SK-N-SH (cell line): ENCODE data around the gene LRMDA. TPM values are rescaled to one million over a fixed set of nuclear protein-coding genes. Genes with fewer than 3 reads are reported as not detected.

Experiments
- CTCF ChIA-PET: fragments of 300-600, 350-600 bp; formaldehyde crosslinking; extraction: SDS; loops from one replicate; lab custom pipeline; 2021; lab: Yijun Ruan, JAX
- POLR2A ChIA-PET: fragments of 350-600 bp; sonication (Branson Sonifier 250); formaldehyde crosslinking; extraction: SDS; loops from one replicate; lab custom pipeline; 2020; ENCODE audit warnings: antibody characterized with exemption, inconsistent platforms; lab: Yijun Ruan, JAX
- DNase-seq: peaks from one replicate; pipeline ENCODE4 v3.0.0; 2012
- H2AFZ ChIP-seq: fragments of 200-600 bp; sonication (generic); 2 replicates; pipeline ENCODE4 v1.8.1; 2016; ENCODE audit warnings: antibody characterized with exemption, mild to moderate bottlenecking, low read depth
- H3F3A ChIP-seq: fragments of 200-600 bp; sonication (generic); replicated peaks from 2 replicates; pipeline ENCODE3; 2016; ENCODE audit warnings: antibody characterized with exemption, mild to moderate bottlenecking; ENCODE audit not compliant: insufficient read depth
- H3K27ac ChIP-seq, 2 experiments: fragments of 200-500 bp in 1 of 2; fragments of 200-600 bp in 1 of 2; sonication (Bioruptor generic) in 1 of 2; sonication (generic), shearing (Covaris generic) in 1 of 2; 2 replicates each; pipeline versions ENCODE4 v1.5.1 to v1.6.1; 2014 to 2016; ENCODE audit warnings: low read depth in 2 of 2, inconsistent platforms in 1 of 2, low read length in 1 of 2, mild to moderate bottlenecking in 1 of 2, mixed read lengths in 1 of 2
- H3K27me3 ChIP-seq: fragments of 200-600 bp; sonication (generic), shearing (Covaris generic); 2 replicates; pipeline ENCODE4 v1.6.1; 2016; ENCODE audit warnings: mixed run types; ENCODE audit not compliant: insufficient read depth
- H3K36me3 ChIP-seq, 2 experiments: fragments of 200-500 bp in 1 of 2; fragments of 200-600 bp in 1 of 2; sonication (Bioruptor generic) in 1 of 2; sonication (generic) in 1 of 2; replicated peaks in 1 of 2; 2 replicates each; pipeline versions ENCODE3 to v1.5.1; 2014 to 2016; ENCODE audit warnings: low read length in 1 of 2, mild to moderate bottlenecking in 1 of 2; ENCODE audit not compliant: insufficient read depth in 2 of 2, control insufficient read depth in 1 of 2
- H3K4me1 ChIP-seq, 2 experiments: fragments of 200-500 bp in 1 of 2; fragments of 200-600 bp in 1 of 2; sonication (Bioruptor generic) in 1 of 2; sonication (generic), shearing (Covaris generic) in 1 of 2; 2 replicates each; pipeline versions ENCODE4 v1.5.1 to v1.6.1; 2014 to 2016; ENCODE audit warnings: low read depth in 1 of 2, low read length in 1 of 2, mixed run types in 1 of 2; ENCODE audit not compliant: insufficient read depth in 2 of 2, control insufficient read depth in 1 of 2
- H3K4me2 ChIP-seq: fragments of 200-600 bp; sonication (generic), shearing (Covaris generic); 2 replicates; pipeline ENCODE4 v1.6.1; 2017; ENCODE audit warnings: mixed run types
- H3K4me3 ChIP-seq, 2 experiments: fragments of 200-500 bp in 1 of 2; fragments of 200-600 bp in 1 of 2; sonication (Bioruptor generic) in 1 of 2; sonication (generic), shearing (Covaris generic) in 1 of 2; 2 replicates each; pipeline versions ENCODE4 v1.5.1 to v1.8.1; 2014 to 2016; ENCODE audit warnings: low read depth in 2 of 2, inconsistent platforms in 1 of 2, low read length in 1 of 2, mild to moderate bottlenecking in 1 of 2, mixed read lengths in 1 of 2, moderate library complexity in 1 of 2
- H3K79me2 ChIP-seq: fragments of 200-600 bp; sonication (generic); 2 replicates; pipeline ENCODE4 v1.8.1; 2017; ENCODE audit warnings: mild to moderate bottlenecking; ENCODE audit not compliant: insufficient read depth
- H3K9ac ChIP-seq: fragments of 200-600 bp; sonication (generic); 2 replicates; pipeline ENCODE4 v1.6.1; 2017; ENCODE audit warnings: mixed run types
- H3K9me2 ChIP-seq: fragments of 200-600 bp; sonication (generic); 2 replicates; pipeline ENCODE4 v1.6.1; 2017; ENCODE audit warnings: mixed run types
- H3K9me3 ChIP-seq: fragments of 200-600 bp; sonication (generic); 2 replicates; pipeline ENCODE4 v1.6.1; 2017; ENCODE audit warnings: mixed run types, mild to moderate bottlenecking, moderate library complexity
- H4K20me1 ChIP-seq: fragments of 200-600 bp; sonication (generic); 2 replicates; pipeline ENCODE4 v1.6.1; 2017; ENCODE audit warnings: mild to moderate bottlenecking, mixed run types; ENCODE audit not compliant: insufficient read depth
- EZH2phosphoT487 ChIP-seq: fragments of 200-600 bp; sonication (generic); IDR thresholded peaks from 2 replicates; pipeline ENCODE4 v1.6.1; 2017; ENCODE audit warnings: low read depth, mixed run types, mild to moderate bottlenecking, antibody characterized with exemption, moderate library complexity, borderline replicate concordance
- FOSL2 ChIP-seq: IDR thresholded peaks from 2 replicates; pipeline ENCODE4 v1.4.0; 2012; ENCODE audit warnings: low read depth, mild to moderate bottlenecking, moderate library complexity, borderline replicate concordance
- GABPA ChIP-seq: IDR thresholded peaks from 2 replicates; pipeline ENCODE4 v1.4.0; 2012; ENCODE audit warnings: low read depth, mild to moderate bottlenecking
- IRF3 ChIP-seq: fragments of 150-350 bp; IDR thresholded peaks from 2 replicates; pipeline ENCODE4 v1.6.1; 2016; ENCODE audit warnings: mild to moderate bottlenecking, low read depth, low read length
- MAX ChIP-seq: IDR thresholded peaks from 2 replicates; pipeline ENCODE4 v1.4.0; 2012; ENCODE audit warnings: low read depth
- MEF2A ChIP-seq: IDR thresholded peaks from 2 replicates; pipeline ENCODE4 v1.4.0; 2012; ENCODE audit warnings: low read depth, borderline replicate concordance
- MXI1 ChIP-seq: IDR thresholded peaks from 2 replicates; pipeline ENCODE4 v1.6.1; 2012; ENCODE audit warnings: mild to moderate bottlenecking, low read depth, low read length, improper control_type of control experiment
- NRF1 ChIP-seq: IDR thresholded peaks from 2 replicates; pipeline ENCODE4 v1.6.1; 2012; ENCODE audit warnings: low read depth, mild to moderate bottlenecking, low read length
- RAD21 ChIP-seq: IDR thresholded peaks from 2 replicates; pipeline ENCODE4 v1.6.1; 2012; ENCODE audit warnings: mild to moderate bottlenecking, low read length
- RCOR1 ChIP-seq: fragments of 150-350 bp; IDR thresholded peaks from 2 replicates; pipeline ENCODE4 v1.6.1; 2017; ENCODE audit warnings: antibody characterized with exemption, low read length
- RFX5 ChIP-seq: IDR thresholded peaks from 2 replicates; pipeline ENCODE4 v1.6.1; 2012; ENCODE audit warnings: mild to moderate bottlenecking, improper control_type of control experiment, low read length
- SIN3A ChIP-seq: IDR thresholded peaks from 2 replicates; pipeline ENCODE4 v1.6.1; 2012; ENCODE audit warnings: low read depth, mild to moderate bottlenecking, low read length, moderate library complexity, borderline replicate concordance
- SMC3 ChIP-seq: IDR thresholded peaks from 2 replicates; pipeline ENCODE4 v1.6.1; 2012; ENCODE audit warnings: low read depth, low read length, improper control_type of control experiment
- TAF1 ChIP-seq: IDR thresholded peaks from 2 replicates; pipeline ENCODE4 v1.6.1; 2012; ENCODE audit warnings: low read depth, mild to moderate bottlenecking, low read length, moderate library complexity, borderline replicate concordance
- TCF12 ChIP-seq: IDR thresholded peaks from 2 replicates; pipeline ENCODE4 v1.4.0; 2012
- YY1 ChIP-seq: IDR thresholded peaks from 2 replicates; pipeline ENCODE4 v1.4.0; 2012; ENCODE audit warnings: low read depth, mild to moderate bottlenecking
- whole genome bisulfite sequencing: methylation state at CpG from one replicate; pipeline ENCODE4 v1.1.6; 2017; ENCODE audit warnings: low lambda C conversion rate; 5-methylcytosine and 5-hydroxymethylcytosine counted together
- polyA plus RNA-seq, 3 experiments: library from polyadenylated mRNA; depleted of rRNA; stranded (reverse); fragments of >200 nt; gene quantifications; 2 replicates each; pipeline ENCODE4 v1.2.3, GENCODE V29; 2012
- TF ChIP-seq, protein P1 (sequence below): fragments of 200-600 bp; sonication (generic); IDR thresholded peaks from 2 replicates; pipeline ENCODE4 v1.6.1; 2017; ENCODE audit warnings: antibody characterized with exemption, mild to moderate bottlenecking, moderate library complexity

The LRMDA gene
- polyA plus RNA-seq, 1 of the 3 experiments (the other 2 are of a cell fraction) = 0.95 TPM

GRCh38 chr10:76408646-76409045 is 977.2 kb downstream of the LRMDA start:
- no peak overlapping the region for H3K27ac ChIP-seq
- 82% methylated on average over 3 of the region's 3 CpGs for WGBS
- ChIA-PET POLR2A (no interaction called here), CTCF (no interaction called here)
- no peaks in the 10 kb centered on the region for H3K36me3 ChIP-seq
- no peak overlapping the region for H2AFZ ChIP-seq
- H4K20me1 ChIP-seq = no peaks in the 10 kb centered on the region
- H3K4me1 ChIP-seq = no peaks in the 10 kb centered on the region
- H3K79me2 ChIP-seq = no peaks in the 10 kb centered on the region
- H3K27me3 ChIP-seq = no peaks in the 10 kb centered on the region
- H3F3A ChIP-seq = no peaks in the 10 kb centered on the region
- TF ChIP-seq MAX (no peak), EZH2phosphoT487 (no peak), MEF2A (no peak), SIN3A (no peak), MXI1 (no peak), GABPA (no peak), RCOR1 (no peak), TAF1 (no peak), FOSL2 (no peak), NRF1 (no peak), SMC3 (no peak), RAD21 (no peak), TCF12 (no peak), YY1 (no peak), RFX5 (no peak)
- TF ChIP-seq, protein P1, sequence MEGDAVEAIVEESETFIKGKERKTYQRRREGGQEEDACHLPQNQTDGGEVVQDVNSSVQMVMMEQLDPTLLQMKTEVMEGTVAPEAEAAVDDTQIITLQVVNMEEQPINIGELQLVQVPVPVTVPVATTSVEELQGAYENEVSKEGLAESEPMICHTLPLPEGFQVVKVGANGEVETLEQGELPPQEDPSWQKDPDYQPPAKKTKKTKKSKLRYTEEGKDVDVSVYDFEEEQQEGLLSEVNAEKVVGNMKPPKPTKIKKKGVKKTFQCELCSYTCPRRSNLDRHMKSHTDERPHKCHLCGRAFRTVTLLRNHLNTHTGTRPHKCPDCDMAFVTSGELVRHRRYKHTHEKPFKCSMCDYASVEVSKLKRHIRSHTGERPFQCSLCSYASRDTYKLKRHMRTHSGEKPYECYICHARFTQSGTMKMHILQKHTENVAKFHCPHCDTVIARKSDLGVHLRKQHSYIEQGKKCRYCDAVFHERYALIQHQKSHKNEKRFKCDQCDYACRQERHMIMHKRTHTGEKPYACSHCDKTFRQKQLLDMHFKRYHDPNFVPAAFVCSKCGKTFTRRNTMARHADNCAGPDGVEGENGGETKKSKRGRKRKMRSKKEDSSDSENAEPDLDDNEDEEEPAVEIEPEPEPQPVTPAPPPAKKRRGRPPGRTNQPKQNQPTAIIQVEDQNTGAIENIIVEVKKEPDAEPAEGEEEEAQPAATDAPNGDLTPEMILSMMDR = no peak
- no peak for DNase-seq
- no peak overlapping the region for H3K4me3 ChIP-seq
- H3K9ac ChIP-seq = no peak overlapping the region
- H3K9me2 ChIP-seq = no peaks in the 10 kb centered on the region
- no peak overlapping the region for H3K4me2 ChIP-seq
- no peaks in the 10 kb centered on the region for H3K9me3 ChIP-seq

GRCh38 chr10:76411729-76412435 is 980.5 kb downstream of the LRMDA start:
- H3K36me3 ChIP-seq = no peaks in the 10 kb centered on the region
- no peaks in the 10 kb centered on the region for H3F3A ChIP-seq
- H3K9me3 ChIP-seq = no peaks in the 10 kb centered on the region
- H3K9ac ChIP-seq = no peak overlapping the region
- no peak overlapping the region for H3K27ac ChIP-seq
- no peaks in the 10 kb centered on the region for H3K27me3 ChIP-seq
- H3K79me2 ChIP-seq = no peaks in the 10 kb centered on the region
- TF ChIP-seq IRF3 (no peak), NRF1 (no peak)
- H3K9me2 ChIP-seq = no peaks in the 10 kb centered on the region
- H3K4me2 ChIP-seq = no peak overlapping the region
- ChIA-PET POLR2A (no interaction called here), CTCF (interaction anchor here (0.7 kb wide), 1 partner anchor 556 kb away, joined by 3 read pairs; no protein-coding TSS in a partner anchor)
- 75% methylated on average over 8 of the region's 8 CpGs for WGBS
- H3K4me3 ChIP-seq = no peak overlapping the region
- no peak overlapping the region for H2AFZ ChIP-seq
- no peak for DNase-seq
- H4K20me1 ChIP-seq = no peaks in the 10 kb centered on the region
- H3K4me1 ChIP-seq = no peaks in the 10 kb centered on the region
